ENCODE measurements around the gene MAP4K5. TPM values are rescaled to one million over a fixed set of nuclear protein-coding genes. Genes with fewer than 3 reads are reported as not detected.
A peak's percentile ranks its signal among the peaks of the same experiment; 100 is the strongest.
"Not testable (repeated sequence)": the region's sequence is repeated elsewhere in the genome, so short reads cannot be mapped to it uniquely, and the experiment has no call there.

The MAP4K5 gene
- total RNA-seq, 4 donors from 2014 or later, result 216 to 288 (median 279) TPM

DNA sequence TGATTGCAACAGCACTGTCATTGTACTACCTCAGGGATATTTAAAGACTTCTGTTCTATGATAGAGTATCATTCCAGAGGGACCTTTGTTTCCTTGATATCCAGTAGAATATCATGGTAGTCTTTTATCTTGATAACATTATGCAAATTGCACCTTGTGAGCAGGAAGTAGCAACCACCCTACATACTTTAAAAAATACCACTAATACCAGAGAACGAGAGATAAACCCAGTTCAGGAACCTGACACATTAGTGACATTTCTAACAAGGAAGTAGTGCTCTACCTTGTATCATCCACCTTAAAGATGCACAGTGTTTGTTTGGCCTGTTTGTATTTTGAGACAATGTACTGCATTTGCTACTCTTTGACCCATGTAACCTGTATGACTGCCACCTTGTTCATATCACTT is 8.8 kb upstream of the MAP4K5 start:
- Histone ChIP-seq H3K4me3 (no peak overlapping the region), H3K36me3 (no peaks in the 10 kb centered on the region), H3K27me3 (no peaks in the 10 kb centered on the region), H3K27ac (no peak overlapping the region), H3K4me1 (peaks cover 0 to 8% (median 0%) of the 10 kb centered on the region in 4 donors), H3K9me3 (no peaks in the 10 kb centered on the region)
- WGBS, 2 donors, result 78 to 84% methylated on average over 1 of the region's 1 CpG
- TF ChIP-seq EP300 (IDR thresholded peaks at IDR 0.05) (no peak), POLR2A (IDR thresholded peaks at IDR 0.05) (no peak)
- TF ChIP-seq, protein P1, sequence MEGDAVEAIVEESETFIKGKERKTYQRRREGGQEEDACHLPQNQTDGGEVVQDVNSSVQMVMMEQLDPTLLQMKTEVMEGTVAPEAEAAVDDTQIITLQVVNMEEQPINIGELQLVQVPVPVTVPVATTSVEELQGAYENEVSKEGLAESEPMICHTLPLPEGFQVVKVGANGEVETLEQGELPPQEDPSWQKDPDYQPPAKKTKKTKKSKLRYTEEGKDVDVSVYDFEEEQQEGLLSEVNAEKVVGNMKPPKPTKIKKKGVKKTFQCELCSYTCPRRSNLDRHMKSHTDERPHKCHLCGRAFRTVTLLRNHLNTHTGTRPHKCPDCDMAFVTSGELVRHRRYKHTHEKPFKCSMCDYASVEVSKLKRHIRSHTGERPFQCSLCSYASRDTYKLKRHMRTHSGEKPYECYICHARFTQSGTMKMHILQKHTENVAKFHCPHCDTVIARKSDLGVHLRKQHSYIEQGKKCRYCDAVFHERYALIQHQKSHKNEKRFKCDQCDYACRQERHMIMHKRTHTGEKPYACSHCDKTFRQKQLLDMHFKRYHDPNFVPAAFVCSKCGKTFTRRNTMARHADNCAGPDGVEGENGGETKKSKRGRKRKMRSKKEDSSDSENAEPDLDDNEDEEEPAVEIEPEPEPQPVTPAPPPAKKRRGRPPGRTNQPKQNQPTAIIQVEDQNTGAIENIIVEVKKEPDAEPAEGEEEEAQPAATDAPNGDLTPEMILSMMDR (IDR thresholded peaks at IDR 0.05), result no peak
- DNase-seq (ENCODE audit: low spot score in 2 of 2), result no peak

GRCh38 chr14:50539051-50539450 is 6.7 kb upstream of the MAP4K5 start:
- H3K27me3 ChIP-seq, result no peaks in the 10 kb centered on the region
- no peak overlapping the region for H3K4me3 ChIP-seq
- TF ChIP-seq, protein P1 (IDR thresholded peaks at IDR 0.05), result no peak
- TF ChIP-seq POLR2A (IDR thresholded peaks at IDR 0.05) (no peak), EP300 (IDR thresholded peaks at IDR 0.05) (no peak)
- no peaks in the 10 kb centered on the region for H3K36me3 ChIP-seq
- no peak for DNase-seq (ENCODE audit: low spot score in 2 of 2)
- no peak overlapping the region for H3K27ac ChIP-seq
- no peaks in the 10 kb centered on the region for H3K4me1 ChIP-seq
- no peaks in the 10 kb centered on the region for H3K9me3 ChIP-seq

DNA sequence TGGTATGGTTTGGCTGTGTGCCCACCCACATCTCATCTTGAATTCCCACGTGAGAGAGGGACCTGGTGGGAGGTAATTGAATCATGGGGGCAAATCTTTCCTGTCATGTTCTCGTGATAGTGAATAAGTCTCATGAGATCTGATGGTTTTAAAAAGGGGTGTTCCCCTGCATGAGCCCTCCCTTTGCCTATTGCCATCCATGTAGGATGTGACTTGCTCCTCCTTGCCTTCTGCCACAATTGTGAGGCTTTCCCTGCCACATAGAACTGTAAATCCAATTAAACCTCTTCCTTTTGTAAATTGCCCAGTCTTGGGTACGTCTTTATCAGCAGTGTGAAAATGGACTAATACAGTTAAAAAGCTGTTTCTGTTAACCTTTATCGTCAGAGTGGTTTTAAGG is 5.7 kb upstream of the MAP4K5 start:
- H3K36me3 ChIP-seq; H3K27ac ChIP-seq; H3K4me3 ChIP-seq; DNase-seq (ENCODE audit: low spot score in 2 of 2); H3K27me3 ChIP-seq; H3K4me1 ChIP-seq; H3K9me3 ChIP-seq: not testable (repeated sequence)
- 67 to 68% methylated on average over 4 of the region's 4 CpGs for WGBS, 2 donors

GRCh38 chr14:50534997-50535396 is 2.6 kb upstream of the MAP4K5 start:
- 42 to 45% methylated on average over 1 of the region's 1 CpG for WGBS, 2 donors
- Histone ChIP-seq H3K27me3 (no peaks in the 10 kb centered on the region), H3K9me3 (no peaks in the 10 kb centered on the region), H3K27ac (peak overlapping the region; percentile 23 to 97 (median 60)), H3K36me3 (no peaks in the 10 kb centered on the region), H3K4me3 (no peak overlapping the region), H3K4me1 (peaks cover 0 to 21% (median 12%) of the 10 kb centered on the region in 4 donors)
- no peak for DNase-seq (ENCODE audit: low spot score in 2 of 2)
- no peak for TF ChIP-seq EP300 (IDR thresholded peaks at IDR 0.05)

DNA sequence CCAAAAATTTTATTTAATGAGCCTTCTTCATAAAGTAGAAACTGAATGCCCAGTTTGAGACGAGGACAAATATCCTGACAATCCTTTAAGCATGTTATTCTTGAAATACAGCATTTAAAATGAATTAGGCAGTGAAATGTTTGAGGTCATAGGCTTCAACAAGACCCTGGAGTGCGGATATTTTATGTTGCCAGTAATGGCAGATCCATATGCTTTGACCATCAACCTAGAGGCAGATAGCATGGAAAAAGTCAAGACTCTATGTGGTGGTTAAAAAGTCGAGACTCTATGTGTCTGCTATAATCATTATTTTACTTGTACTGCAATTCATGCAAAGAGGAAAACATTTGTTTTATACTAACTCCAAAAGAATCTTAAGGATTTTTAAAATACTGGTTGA is 2.0 kb upstream of the MAP4K5 start:
- Histone ChIP-seq H3K27ac (peak overlapping the region; percentile 27 to 97 (median 72)), H3K9me3 (no peaks in the 10 kb centered on the region), H3K4me1 (peaks cover 0 to 27% (median 17%) of the 10 kb centered on the region in 4 donors), H3K27me3 (no peaks in the 10 kb centered on the region), H3K4me3 (peak overlapping the region in 3 of 4 donors; percentile 13 to 88 (median 49)), H3K36me3 (no peaks in the 10 kb centered on the region)
- TF ChIP-seq EP300 (IDR thresholded peaks at IDR 0.05) (no peak), POLR2A (IDR thresholded peaks at IDR 0.05) (no peak)
- TF ChIP-seq, protein P1 (IDR thresholded peaks at IDR 0.05), result no peak
- WGBS, 2 donors, result 37 to 42% methylated on average over 3 of the region's 3 CpGs
- no peak for DNase-seq (ENCODE audit: low spot score in 2 of 2)

DNA sequence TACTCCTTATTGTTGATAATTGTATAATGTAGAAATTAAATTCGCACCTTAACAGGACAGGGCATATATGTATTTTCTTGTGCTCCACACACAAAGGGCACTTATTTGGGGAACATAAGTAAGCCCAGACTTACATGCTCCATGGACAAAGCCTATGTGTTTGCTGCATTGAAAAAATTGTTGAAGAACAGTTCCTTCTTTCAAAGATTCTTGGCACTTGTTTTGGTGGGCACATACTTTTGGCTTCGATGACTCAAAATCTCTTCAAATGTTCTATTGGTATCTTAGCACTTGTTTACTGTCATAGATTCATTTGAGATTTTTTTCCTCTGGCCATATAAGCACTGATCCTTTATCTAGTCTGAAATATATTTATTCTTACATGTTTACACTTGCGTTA is 1.4 kb upstream of the MAP4K5 start:
- no peak for DNase-seq (ENCODE audit: low spot score in 2 of 2)
- Histone ChIP-seq H3K4me3 (peak overlapping the region; percentile 49 to 95 (median 86)), H3K27me3 (no peaks in the 10 kb centered on the region), H3K36me3 (no peaks in the 10 kb centered on the region), H3K4me1 (peaks cover 0 to 33% (median 19%) of the 10 kb centered on the region in 4 donors), H3K9me3 (no peaks in the 10 kb centered on the region), H3K27ac (peak overlapping the region; percentile 92 to 98 (median 96))
- TF ChIP-seq EP300 (IDR thresholded peaks at IDR 0.05), result peak in 1 of 2 donors; percentile 73
- TF ChIP-seq, protein P1 (IDR thresholded peaks at IDR 0.05), result no peak
- TF ChIP-seq POLR2A (IDR thresholded peaks at IDR 0.05), result no peak
- 48 to 55% methylated on average over 3 of the region's 3 CpGs for WGBS, 2 donors
